GM18861 (cell line): ENCODE results near the gene SPDYC.
"Not testable (repeated sequence)": the region's sequence is repeated elsewhere in the genome, so short reads cannot be mapped to it uniquely, and the experiment has no call there.

ENCODE experiments used
- ATAC-seq: cut with Tn5 transposase; IDR thresholded peaks from one replicate; pipeline ENCODE4 v1.9.1; 2021; ENCODE audit not compliant: unreplicated experiment

The SPDYC gene

DNA sequence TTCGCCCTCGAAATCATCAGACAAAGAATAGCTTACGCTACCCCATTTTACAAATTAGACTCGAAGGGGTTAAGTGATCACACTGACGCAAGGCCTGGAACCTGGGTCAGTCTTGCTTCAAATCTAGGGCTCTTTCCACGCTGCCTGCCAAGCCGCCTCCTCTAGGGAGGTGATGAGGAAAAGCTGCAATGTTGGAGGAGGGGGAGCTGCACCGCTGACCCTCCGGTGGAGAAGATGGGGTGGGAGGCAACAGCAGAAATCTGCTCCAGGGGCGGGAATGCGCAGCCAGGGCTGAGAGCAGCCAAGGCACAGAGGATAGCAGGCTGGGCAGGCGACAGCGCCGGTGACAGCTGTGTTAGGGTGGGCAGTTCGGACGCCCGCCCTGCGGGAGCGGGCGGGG is 36.3 kb upstream of the SPDYC start:
- ATAC-seq = no peak

DNA sequence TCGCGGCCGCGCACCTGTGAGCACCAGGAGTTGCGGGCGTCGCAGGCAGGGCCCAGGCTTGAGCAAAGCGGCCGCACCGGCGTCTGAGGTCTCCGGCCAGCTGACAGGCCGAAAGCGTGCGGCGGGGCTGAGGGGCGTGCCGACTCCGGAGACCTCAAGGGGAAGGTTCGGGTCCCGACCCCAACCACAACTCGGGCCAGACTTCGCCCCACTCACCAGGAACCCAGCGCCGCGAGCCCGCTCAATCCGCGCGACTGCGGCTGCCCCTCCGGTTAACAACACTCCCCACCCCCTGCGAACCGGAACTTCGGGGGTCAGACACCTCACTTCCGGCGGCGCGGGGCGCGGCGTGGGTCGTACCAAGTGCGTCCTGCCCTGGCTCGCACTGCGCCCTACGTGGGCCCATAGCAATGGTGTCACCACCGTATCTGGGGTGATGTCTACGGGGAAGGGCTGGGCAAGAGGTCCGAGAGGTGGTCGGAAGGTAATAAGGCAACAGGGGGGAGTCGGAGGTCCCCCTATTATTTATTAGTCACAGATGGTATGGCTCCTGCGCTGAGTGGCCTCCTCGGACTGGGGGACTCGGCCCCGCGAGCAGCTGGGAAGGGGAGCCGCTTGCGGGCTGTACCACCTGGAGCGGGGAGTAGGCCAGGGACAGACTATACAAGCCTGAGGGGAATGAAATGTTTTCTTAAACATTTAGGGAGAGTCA is 35.6 kb upstream of the SPDYC start, which contains the start of gene SYVN1:
TSS of gene SYVN1 (minus strand) at position 280 of the 712 bp plus-strand sequence. CDS start 918 bp downstream, outside the sequence.
- ATAC-seq = peak; percentile 40

DNA sequence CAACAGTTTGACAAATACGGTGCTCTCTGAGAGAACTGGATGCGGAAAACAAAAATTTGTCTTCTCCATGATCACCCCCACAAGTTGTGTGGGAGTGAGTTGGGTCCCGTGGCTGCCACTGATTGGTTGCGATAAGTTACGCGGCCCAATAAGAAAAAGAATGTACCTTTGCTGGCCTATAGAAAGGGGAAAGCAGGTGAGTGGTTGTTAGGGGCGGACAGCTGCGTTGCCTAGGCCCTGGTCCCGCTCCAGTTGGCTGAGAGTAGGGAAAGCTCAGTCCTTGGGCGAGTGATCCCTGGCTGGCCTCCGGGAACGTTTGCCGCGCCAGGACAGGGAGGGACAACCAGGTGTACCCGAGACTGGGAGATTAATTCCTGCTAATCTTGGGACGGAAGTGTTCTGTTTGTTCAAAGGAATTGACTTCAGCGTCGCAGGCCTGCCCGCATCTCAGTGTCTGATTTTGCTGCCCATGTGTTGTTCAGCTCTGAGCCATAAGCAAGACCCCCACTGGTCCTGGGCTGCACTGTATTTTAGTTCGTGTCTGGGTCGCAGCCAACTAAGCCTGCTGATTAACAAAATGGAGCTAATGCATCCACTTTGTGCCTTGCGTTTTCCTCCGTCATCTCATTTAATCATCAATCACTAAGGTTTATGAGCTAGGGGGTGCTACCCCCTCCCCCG is 34.9 kb upstream of the SPDYC start:
- peak; percentile 60 for ATAC-seq

DNA sequence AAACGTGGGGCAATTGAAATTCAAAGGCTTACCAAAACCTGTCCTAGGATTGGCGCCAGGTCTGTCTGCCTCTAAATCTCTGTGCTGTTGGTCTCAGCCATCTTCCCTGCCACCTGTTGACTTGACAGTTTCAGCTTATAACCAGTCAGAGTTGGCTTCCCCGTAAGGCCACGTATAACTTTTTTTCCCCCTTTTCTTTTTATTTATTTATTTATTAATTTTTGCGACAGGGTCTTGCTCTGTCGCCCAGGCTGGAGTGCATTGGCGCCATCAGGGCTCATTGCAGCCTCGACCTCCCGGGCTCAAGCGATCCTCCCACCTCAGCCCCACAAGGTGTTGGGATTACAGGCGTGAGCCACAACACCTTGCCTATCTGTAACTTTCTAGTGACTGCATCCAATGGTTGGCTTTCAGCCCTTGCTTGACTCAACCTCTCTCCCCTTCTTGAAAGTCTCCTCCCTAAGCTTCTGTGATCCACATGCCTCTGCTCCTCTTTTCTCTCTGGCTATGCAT is 34.3 kb upstream of the SPDYC start:
- ATAC-seq = no peak

DNA sequence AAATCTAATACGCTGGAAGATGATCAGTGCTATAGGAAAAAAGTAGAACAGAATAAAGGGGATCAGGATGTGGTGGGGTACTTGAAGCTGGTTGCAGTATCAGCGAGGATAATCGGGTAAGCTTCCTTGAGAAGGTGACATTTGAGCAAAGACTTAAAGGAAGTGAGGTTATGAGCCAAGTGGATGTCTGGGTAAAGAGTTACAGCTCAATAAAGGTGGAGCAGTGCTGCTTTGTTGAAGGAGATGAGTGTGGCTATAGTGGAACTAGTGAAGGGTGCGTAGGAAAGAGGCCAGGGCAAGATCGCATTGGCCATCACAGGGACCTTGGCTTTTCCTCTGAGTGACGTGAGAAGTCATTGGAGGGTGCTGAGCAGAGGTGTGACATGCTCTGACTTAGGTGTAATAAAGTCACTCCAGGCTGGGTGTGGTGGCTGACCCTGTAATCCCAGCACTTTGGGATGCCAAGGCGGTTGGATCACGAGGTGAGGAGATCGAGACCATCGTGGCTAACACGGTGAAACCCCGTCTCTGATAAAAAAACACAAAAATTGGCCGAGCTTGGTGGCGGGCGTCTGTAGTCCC is 33.4 kb upstream of the SPDYC start:
- no peak for ATAC-seq

DNA sequence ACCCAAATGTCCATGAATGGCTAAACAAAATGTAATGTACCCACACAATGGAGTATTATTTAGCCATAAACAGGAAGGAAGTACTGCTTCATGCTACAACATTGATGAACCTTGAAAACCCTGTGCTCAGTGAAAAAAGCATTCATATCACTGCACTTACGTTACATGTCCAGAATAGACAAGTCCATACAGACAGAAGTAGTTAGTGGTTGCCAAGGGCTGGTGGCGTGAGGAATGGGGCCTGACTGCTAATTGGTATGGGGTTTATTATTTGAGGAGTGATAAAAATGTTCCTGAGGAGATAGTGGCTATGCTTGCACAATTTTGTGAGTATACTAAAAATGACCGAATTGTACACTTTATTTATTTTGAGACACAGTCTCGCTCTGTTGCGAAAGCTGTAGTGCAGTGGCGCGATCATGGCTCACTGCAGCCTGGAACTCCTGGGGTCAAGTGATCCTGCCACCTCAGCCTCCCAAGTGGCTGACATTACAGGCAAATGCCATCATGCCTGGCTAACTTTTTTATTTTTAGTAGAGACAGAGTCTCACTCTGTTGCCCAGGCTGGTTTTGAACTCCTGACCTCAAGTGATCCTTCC is 28.0 kb upstream of the SPDYC start:
- ATAC-seq = no peak

DNA sequence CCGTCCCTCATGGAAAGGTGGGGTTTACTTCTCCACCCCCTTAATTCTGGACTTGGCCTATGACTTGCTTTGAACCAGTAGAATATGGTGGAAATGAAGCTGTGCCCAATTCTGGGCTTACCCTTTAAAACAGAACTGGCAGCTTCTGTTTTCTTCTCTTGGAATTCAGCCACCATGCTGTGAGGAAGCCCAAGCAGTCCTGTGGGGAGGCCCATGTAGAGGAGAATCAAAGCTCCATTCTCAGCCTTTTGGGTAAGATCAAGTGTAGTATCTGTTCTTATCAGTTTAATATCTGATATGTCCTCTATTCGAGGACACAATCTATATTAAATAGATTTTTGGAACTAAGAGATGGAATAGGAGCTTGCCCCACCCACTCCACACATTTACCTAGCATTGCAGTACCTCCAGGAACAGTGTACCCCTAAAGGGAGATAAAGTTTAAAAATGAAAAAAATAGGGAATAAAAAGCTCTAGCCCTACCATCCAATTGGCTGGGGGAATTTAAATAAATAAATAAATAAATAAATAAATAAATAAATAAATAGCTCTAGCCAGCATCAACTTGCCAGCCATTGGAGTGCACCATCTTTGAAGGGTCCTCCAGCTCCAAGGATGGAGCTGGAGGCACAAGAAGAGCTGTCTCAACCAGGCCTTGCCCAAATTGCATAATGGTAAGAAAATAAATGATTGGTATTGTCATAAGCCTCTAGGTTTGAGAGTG is 22.5 kb upstream of the SPDYC start:
- no peak for ATAC-seq

DNA sequence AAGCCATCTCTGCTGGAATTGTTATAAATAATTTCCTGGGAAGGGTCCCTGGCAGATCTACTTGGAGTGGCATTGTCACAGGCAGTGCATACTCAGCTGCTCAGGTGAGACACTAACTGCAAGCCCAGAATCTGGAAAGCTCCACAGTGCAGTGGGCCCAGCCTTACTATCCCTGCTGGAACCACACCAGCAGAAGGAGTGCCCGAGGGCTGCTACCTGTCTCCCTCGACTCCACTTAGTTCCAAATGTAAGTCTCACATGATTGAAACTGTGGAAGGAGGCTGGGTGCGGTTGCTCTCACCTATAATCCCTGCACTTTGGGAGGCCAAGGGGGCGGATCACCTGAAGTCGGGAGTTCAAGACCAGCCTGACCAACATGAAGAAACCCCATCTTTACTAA is 21.4 kb upstream of the SPDYC start:
- no peak for ATAC-seq

DNA sequence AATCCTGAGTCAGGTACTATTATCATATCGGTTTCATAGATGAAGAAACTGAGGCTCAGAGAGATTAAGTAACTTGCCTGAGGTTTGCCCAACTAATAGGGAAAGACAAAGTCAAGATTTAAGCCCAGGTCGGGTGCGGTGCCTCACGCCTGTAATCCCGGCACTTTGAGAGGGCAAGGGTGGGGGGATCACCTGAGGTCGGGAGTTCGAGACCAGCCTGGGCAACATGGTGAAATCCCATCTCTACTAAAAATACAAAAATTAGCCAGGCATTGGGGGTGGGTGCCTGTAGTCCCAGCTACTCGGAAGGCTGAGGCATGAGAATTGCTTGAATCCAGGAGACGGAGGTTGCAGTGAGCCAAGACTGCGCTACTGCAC is 19.9 kb upstream of the SPDYC start:
- ATAC-seq = not testable (repeated sequence)

DNA sequence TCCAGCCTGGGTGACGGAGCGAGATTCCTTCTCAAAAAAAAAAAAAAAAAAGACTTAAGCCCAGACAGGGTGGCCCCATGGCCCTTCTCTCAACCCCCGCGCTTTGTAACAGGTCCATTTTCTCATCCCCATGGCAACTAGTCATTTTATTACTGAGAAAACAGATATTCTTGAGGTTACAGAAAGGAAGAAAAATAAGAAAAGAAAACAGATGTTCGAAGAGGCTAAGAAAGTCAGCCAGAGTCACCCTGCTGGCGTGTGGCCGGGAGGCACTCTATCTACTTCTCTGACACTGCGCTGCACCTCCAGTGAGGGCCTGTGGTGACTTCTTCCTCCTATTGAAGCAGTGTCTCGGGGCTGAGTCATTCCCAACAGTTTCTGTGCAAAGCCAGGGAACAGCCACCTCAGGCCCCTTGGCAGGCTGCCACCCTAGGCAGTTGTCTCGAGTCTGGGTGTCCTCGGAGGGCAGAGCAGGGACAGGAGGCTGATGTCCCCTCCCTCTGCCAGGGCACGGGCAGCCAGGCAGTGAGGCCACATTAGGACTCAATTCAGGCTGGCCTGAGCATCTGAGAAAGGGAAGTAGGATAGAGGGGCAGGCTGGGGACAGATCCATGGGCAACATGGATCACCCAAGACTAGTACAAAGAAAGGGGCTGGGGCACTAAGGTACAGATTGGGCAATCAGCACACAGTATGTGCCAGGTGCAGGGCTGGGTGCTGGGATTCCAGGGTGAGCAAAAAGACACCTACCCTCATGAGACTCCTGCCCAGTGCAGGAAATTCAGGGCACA is 19.3 kb upstream of the SPDYC start:
- ATAC-seq = no peak

DNA sequence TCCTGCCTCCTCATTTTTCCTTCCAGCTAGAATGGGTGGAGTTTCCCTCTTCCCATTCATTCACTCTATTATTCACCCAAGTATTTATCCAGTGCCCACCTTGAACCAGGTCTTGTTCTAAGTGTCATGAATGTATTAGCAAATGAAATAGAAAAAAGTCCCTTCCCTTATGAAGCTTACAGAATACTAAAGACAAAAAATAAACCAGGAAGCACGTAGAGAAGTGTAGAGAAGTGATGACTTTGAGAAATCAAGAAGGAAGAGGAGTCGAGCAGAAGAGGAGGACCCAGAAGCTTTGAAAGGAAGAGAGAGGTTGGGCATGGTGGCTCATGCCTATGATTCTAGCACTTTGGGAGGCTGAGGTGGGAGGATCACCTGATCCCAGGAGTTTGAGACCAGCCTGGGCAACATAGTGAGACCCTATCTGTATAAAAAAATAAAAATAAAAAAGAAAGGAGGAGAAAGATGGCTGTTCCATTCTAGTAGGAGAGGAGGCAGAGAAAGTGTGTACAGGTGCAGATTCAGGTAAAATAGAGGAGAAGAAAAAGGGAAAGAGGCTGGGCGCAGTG is 18.6 kb upstream of the SPDYC start:
- no peak for ATAC-seq

DNA sequence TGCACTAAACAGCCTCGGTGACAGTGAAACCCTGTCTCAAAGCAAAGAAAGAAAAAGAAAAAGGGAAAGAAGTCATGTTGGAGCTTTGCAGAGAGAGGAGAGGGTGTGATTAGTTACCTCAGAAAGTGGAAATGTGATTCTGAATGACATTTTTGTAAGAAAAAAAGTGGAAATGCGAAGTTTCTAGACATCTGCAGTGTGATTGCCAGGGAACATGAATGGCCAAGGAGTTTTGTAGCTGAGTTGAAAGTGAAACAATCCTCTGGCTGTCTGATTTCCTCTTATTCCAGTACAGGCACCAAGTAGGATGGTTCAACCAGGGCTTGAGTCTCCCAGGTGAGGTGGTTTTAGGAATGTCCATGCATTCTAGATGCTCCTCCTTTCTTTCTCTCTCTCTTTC is 17.9 kb upstream of the SPDYC start:
- no peak for ATAC-seq

DNA sequence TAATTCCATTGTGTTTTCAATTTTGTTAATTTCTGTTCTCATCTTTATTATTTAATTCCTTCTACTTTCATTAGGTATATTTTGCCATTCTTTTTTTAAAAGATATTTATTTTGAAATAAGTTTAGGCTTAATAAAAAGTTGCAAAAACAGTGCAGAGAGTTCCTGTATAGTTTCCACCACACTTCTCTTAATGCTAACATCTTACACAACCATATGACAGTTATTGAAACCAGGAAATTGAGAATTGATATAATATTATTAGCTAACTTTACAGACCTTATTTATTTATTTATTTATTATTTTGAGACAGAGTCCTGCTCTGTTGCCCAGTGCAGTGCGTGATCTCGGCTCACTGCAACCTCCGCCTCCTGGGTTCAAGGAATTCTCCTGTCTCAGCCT is 13.8 kb upstream of the SPDYC start:
- no peak for ATAC-seq

DNA sequence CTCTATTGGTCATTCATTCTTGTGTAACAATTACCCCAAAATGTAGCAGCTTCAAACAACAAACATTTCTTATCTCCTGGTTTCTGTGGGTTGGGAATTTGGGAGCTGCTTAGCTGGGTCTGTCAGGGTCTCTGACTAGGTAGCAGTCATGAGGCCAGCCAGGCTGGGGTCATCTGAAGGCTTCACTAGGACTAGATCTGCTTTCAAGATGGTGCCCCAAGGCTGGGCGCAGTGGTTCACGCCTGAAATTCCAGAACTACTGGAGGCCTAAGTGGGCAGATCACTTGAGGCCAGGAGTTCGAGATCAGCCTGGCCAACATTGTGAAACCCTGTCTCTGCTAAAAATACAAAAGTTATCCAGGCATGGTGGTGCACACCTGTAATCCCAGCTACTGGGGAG is 13.1 kb upstream of the SPDYC start:
- ATAC-seq = no peak

DNA sequence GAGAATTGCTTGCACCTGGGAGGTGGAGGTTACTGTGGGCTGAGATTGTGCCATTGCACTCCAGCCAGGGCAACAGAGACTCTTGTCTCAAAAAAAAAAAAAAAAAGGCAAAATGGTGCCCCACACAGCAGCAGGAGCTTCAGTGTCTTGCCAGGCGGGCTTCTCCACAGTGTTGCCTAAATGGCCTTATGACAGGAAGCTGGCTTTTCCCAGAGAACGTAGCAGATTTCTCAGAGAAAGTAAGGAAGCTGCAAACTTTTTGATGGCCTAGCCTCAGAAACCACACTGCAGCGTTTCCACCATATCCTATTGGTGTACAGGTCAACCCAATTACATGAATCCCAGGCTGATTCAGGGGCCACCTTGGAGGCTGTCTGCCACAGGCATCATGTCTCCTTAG is 12.7 kb upstream of the SPDYC start:
- no peak for ATAC-seq

DNA sequence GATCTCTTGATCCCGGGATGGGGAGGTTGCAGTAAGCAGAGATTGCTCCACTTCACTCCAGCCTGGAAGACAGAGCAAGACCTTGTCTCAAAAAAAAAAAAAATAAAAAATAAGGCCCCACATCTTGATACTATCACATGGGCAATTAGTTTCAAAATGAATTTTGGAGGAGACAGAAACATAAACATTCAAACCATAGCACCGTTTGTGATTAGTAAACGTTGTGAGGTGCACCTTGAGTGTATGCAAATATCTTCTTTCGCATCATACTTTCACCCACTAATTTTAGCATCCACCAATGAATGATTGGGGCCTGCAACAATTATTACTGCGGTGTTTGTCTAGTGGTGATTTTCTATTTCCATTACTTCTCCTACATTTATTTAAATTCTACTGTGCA is 11.0 kb upstream of the SPDYC start:
- ATAC-seq = peak; percentile 94

DNA sequence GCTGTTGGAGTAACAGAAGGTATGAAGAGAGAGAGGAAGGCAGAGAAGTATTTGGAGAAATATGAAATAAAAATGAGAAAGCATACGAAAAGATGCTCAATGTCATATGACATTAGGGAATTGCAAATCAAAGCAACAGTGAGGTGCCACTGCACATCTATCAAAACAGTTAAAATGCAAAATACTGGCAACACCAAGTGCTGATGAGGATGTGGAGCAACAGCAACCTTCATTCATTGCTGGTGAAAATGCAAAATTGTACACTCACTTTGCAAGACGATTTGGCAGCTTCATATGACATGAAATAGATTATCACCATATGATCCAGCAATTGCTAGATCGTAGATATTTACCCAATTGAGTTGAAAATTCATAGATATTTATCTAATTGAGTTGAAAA is 9.4 kb upstream of the SPDYC start:
- ATAC-seq = no peak

DNA sequence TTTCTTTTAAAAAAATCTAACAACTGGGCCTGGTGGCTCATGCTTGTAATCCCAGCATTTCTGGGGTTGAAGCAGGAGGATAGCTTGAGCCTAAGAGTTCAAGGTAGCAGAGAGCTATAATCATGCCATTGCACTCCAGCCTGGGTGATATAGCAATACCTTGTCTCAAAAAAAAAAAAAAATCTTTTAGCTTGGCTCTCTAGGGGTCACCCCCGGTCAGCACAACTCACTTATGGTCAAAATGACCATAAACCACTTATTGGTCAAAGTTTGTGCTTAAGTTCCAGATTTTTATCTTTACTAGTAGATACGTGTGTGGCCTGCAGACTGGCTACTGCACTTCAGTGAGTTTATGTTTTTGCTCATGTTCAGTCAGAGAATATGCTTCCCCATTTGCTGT is 6.3 kb upstream of the SPDYC start:
- ATAC-seq = no peak

DNA sequence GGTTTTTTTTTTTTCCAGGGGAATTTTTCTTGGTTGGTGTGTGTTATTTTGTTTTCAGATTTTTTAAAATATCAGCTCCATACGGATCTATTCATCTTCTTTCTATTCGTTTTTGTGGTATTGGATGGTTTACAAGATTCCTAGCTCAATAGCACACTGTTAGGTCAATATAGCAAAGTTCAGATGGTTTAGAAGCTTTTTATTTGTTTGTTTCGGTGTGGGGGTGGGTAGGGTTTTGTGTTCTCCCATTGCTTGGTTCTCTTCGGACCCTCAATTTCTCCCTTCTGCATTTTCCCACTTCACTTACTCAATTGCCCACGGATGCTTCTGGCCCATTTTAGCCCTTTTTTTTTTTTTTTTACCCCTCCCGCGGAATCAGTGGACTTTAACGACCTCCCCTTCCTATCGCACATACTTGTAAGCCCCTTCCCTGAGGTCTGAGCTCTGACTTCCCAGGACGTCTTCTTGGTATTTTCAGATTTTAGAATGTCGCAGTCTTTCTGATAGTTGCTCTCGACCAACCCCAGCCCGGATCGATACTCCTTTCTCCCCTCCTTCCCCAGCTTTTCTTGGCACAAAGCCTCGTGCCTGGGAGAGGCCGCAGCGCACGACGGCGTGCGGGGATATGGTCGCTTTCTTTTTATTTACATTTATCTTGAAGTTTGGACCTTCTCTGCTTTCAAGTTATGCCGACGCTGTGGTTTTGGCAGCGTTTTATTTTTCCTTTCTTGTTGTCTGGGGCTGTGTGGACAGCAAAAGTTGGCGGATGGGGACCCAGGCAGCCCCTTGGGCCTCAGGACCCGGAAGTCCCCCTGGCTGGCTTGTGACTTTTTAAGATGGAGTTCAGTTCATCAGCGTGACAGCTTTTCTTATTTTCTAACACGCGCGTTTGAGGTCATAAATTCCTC is 4.4 kb upstream of the SPDYC start:
- no peak for ATAC-seq
